Gastrocnemius medialis (tissue), 4 donors: ENCODE results near the gene ATXN1. TPM values are rescaled to one million over a fixed set of nuclear protein-coding genes. Genes with fewer than 3 reads are reported as not detected.
A peak's percentile ranks its signal among the peaks of the same experiment; 100 is the strongest.

Experiments used
- ATAC-seq, 2 donors: fragments of 150-250 bp; one replicate each; pipeline ENCODE4 v1.9.1; 2016
- DNase-seq, 2 donors: peaks; one replicate each; pipeline ENCODE4 v3.0.0-alpha.2; 2019
- H3K27ac ChIP-seq, 4 donors: fragments of 200-600 bp; sonication (generic); 1 replicate in 1 of 4; 2 replicates in 3 of 4; pipeline ENCODE4 v1.5.1; 2016 to 2018; ENCODE audit warnings: mild to moderate bottlenecking in 2 of 4, moderate library complexity in 1 of 4
- H3K27me3 ChIP-seq, 3 donors: fragments of 200-600 bp; sonication (generic) in 2 of 3; 1 replicate in 1 of 3; 2 replicates in 2 of 3; pipeline versions ENCODE4 v1.5.1 to v1.6.0; 2016 to 2019; ENCODE audit warnings: mild to moderate bottlenecking in 1 of 3, moderate library complexity in 1 of 3
- H3K36me3 ChIP-seq, 2 donors: fragments of 200-600 bp; sonication (generic) in 1 of 2; one replicate each; pipeline ENCODE4 v1.5.1; 2017 to 2018
- H3K4me1 ChIP-seq, 2 donors: fragments of 200-600 bp; sonication (generic) in 1 of 2; one replicate each; pipeline ENCODE4 v1.5.1; 2016 to 2017; ENCODE audit warnings: mild to moderate bottlenecking in 2 of 2
- H3K4me3 ChIP-seq, 4 donors: fragments of 200-600 bp; sonication (generic) in 3 of 4; 1 replicate in 1 of 4; 2 replicates in 3 of 4; pipeline ENCODE4 v1.5.1; 2016 to 2019; ENCODE audit warnings: mild to moderate bottlenecking in 2 of 4
- H3K9me3 ChIP-seq, 3 donors: fragments of 200-600 bp; sonication (generic) in 2 of 3; 1 replicate in 1 of 3; 2 replicates in 2 of 3; pipeline ENCODE4 v1.5.1; 2016 to 2019
- CTCF ChIP-seq, 5 experiments: fragments of 450-650 bp in 3 of 5; fragments of 200-600 bp in 2 of 5; sonication (generic) in 2 of 5; IDR thresholded peaks in 4 of 5; conservative IDR thresholded peaks in 1 of 5; 1 replicate in 4 of 5; 2 replicates in 1 of 5; pipeline ENCODE4 v1.5.1; 2016 to 2019; ENCODE audit warnings: antibody characterized with exemption in 5 of 5, mild to moderate bottlenecking in 3 of 5, moderate library complexity in 3 of 5
- POLR2A ChIP-seq, 2 donors: fragments of 450-650 bp; IDR thresholded peaks; one replicate each; pipeline ENCODE4 v1.6.1; 2017; ENCODE audit warnings: antibody characterized with exemption in 2 of 2, mild to moderate bottlenecking in 2 of 2, moderate library complexity in 2 of 2
- in situ Hi-C, 4 donors: fragments of 200-750 bp; cut with MboI; loops; one replicate each; pipeline versions ENCODE4 v1.15.0 to v1.8.0; 2017; ENCODE audit warnings: low sequenced_read_pairs in 4 of 4
- intact Hi-C: fragments of 100-400 bp; cut with DNase I; formaldehyde crosslinking; loops from one replicate; pipeline ENCODE4 v1.15.1; 2023; ENCODE audit warnings: low total_unique reads
- total RNA-seq, 4 donors: library from RNA; depleted of rRNA; stranded (reverse); fragments of >200 nt; gene quantifications; one replicate each; pipeline versions ENCODE4 v1.1.0 to v1.2.3, GENCODE V29; 2016

The ATXN1 gene
- total RNA-seq, 4 donors from 2014 or later, result 21.8 to 42.9 (median 33.1) TPM

DNA sequence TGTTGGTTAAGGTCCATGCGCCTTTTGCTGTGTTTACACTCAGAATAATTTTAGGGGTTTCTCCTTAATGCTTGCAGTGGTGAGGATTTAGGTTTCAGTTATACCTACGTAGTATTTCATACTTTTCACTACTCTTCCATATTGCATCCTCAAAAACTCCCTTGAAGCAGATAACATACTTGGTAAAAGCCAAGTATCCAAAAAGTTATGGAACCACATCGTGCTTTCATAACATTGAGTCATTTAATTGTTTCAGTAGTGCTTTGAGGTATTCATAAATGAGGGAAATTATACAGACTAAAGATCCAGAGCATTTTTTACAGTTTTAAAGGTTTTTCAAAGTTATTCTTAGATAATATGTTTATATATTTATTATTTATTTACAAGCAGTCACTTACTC, 4.0 kb upstream of the ATXN1 start:
- no peaks in the 10 kb centered on the region for H3K27me3 ChIP-seq
- H3K9me3 ChIP-seq, result no peaks in the 10 kb centered on the region
- peaks cover 20 to 22% of the 10 kb centered on the region in 2 donors for H3K4me1 ChIP-seq
- ATAC-seq, result no peak
- DNase-seq, result no peak
- no peaks in the 10 kb centered on the region for H3K36me3 ChIP-seq
- intact Hi-C loops (loop anchor here (10.0 kb wide), 2 partner anchors 630 to 940 kb away; partner anchors contain the start of gene NUP153), in situ Hi-C loops (loop anchor here (5.0 to 10.0 kb wide), 4 partner anchors 250 to 433 kb away; no protein-coding TSS in a partner anchor)
- no peak overlapping the region for H3K27ac ChIP-seq
- no peak overlapping the region for H3K4me3 ChIP-seq
- no peak for TF ChIP-seq POLR2A (IDR thresholded peaks at IDR 0.05)
- no peak for TF ChIP-seq CTCF (IDR thresholded peaks at IDR 0.05 in 4 of 5, conservative IDR thresholded peaks at IDR 0.05 in 1 of 5)

- no peak for DNase-seq
- H3K4me3 ChIP-seq, result no peak overlapping the region
- ATAC-seq, result no peak
- intact Hi-C loops, result loop anchor here (5.0 to 10.0 kb wide), 5 partner anchors 82 to 940 kb away; partner anchors contain the start of gene NUP153
- in situ Hi-C loops, result loop anchor here in 2 of 4 donors (10.0 kb wide), 1 partner anchor 250 kb away; no protein-coding TSS in a partner anchor
- TF ChIP-seq CTCF (IDR thresholded peaks at IDR 0.05 in 4 of 5, conservative IDR thresholded peaks at IDR 0.05 in 1 of 5), result peak in 1 of 5 experiments; percentile 20
- no peak for TF ChIP-seq POLR2A (IDR thresholded peaks at IDR 0.05)
- peaks cover 20 to 22% of the 10 kb centered on the region in 2 donors for H3K4me1 ChIP-seq
- no peaks in the 10 kb centered on the region for H3K9me3 ChIP-seq
- no peaks in the 10 kb centered on the region for H3K27me3 ChIP-seq
- no peaks in the 10 kb centered on the region for H3K36me3 ChIP-seq
- H3K27ac ChIP-seq, result no peak overlapping the region
These were observed 3.1 kb upstream of the ATXN1 start for GRCh38 chr6:16764188-16764950.

DNA sequence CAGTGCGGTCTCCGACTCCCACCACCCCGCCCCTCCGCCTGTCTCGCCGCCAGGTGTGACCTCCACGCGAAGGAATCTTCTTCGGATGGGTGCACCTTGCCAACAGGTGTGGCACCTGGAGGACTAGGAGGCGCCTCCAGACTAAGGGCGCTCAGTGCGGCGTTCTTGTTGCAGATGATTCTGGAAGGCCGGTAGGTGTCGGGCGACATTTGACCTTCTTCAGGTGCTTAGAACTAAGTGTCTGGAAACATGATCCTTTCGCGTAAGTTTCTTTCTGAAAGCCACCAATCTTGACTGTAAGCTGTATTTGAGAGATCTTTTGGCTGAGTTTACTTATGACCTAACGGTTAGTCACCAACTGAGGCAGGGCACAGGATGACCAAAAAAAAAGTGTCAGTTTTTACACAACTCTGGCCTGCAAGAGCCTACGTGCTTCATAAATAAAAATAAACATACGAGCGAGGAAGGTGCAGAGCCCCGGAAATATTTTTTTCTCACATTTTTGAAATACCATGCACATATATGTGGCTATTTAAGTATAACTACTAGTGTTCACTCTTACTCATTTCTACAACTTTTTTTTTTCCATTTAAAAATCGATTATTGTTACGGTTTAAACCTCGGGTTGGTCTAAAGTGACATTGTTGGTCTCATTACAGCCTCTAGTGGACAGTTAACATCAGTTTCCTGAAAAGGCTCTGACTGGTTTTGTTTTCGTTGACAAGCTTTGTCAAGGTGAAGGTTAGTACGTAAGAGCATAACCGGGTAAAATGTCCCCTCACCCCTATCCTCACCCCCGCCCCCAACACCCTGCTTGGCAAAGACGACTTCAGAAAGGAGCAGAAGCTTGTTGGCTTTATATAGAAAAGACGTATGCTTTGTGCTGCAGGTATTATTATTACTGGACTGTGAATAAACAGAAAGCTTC, 1.6 kb upstream of the ATXN1 start:
- ATAC-seq (peak; percentile 15 to 19), DNase-seq (peak; percentile 41 to 43)
- no peaks in the 10 kb centered on the region for H3K36me3 ChIP-seq
- peak overlapping the region; percentile 85 to 97 (median 91) for H3K4me3 ChIP-seq
- TF ChIP-seq POLR2A (IDR thresholded peaks at IDR 0.05) (no peak), CTCF (IDR thresholded peaks at IDR 0.05 in 4 of 5, conservative IDR thresholded peaks at IDR 0.05 in 1 of 5) (peak; percentile 72 to 83 (median 75))
- H3K27ac ChIP-seq, result peak overlapping the region; percentile 96 to 99 (median 98)
- H3K4me1 ChIP-seq, result peaks cover 22% of the 10 kb centered on the region in 2 donors
- intact Hi-C loops (loop anchor here (1.0 to 10.0 kb wide), 8 partner anchors 81 to 942 kb away; partner anchors contain the start of gene NUP153), in situ Hi-C loops (loop anchor here in 2 of 4 donors (10.0 kb wide), 1 partner anchor 248 kb away; no protein-coding TSS in a partner anchor)
- no peaks in the 10 kb centered on the region for H3K9me3 ChIP-seq
- no peaks in the 10 kb centered on the region for H3K27me3 ChIP-seq

GRCh38 chr6:16762268-16762549, 949 bp upstream of the ATXN1 start:
- DNase-seq (no peak), ATAC-seq (no peak)
- Histone ChIP-seq H3K4me3 (peak overlapping the region; percentile 85 to 97 (median 91)), H3K27me3 (no peaks in the 10 kb centered on the region), H3K4me1 (peaks cover 26% of the 10 kb centered on the region in 2 donors), H3K27ac (peak overlapping the region; percentile 96 to 99 (median 98)), H3K36me3 (no peaks in the 10 kb centered on the region), H3K9me3 (no peaks in the 10 kb centered on the region)
- TF ChIP-seq POLR2A (IDR thresholded peaks at IDR 0.05), result no peak
- no peak for TF ChIP-seq CTCF (IDR thresholded peaks at IDR 0.05 in 4 of 5, conservative IDR thresholded peaks at IDR 0.05 in 1 of 5)
- intact Hi-C loops (loop anchor here (2.0 to 10.0 kb wide), 7 partner anchors 80 to 943 kb away; partner anchors contain the start of gene NUP153), in situ Hi-C loops (loop anchor here in 2 of 4 donors (10.0 kb wide), 1 partner anchor 247 kb away; no protein-coding TSS in a partner anchor)
